H9 (cell line): ENCODE data around the gene HOXA7. TPM values are rescaled to one million over a fixed set of nuclear protein-coding genes. Genes with fewer than 3 reads are reported as not detected.

Experiments used
- DNase-seq: peaks from one replicate; pipeline ENCODE4 v3.0.0-alpha.2; 2017
- H2AFZ ChIP-seq: one replicate; pipeline ENCODE4 v1.6.1; 2013; ENCODE audit warnings: mild to moderate bottlenecking, low read length, control low read depth, moderate library complexity
- H2AK5ac ChIP-seq: 2 replicates; pipeline ENCODE4 v1.6.1; 2013; ENCODE audit warnings: low read length, control low read depth, mixed read lengths; ENCODE audit not compliant: insufficient read length
- H2BK120ac ChIP-seq: one replicate; pipeline ENCODE4 v1.6.1; 2013; ENCODE audit warnings: low read depth, mild to moderate bottlenecking, low read length, control low read depth, inconsistent platforms; ENCODE audit not compliant: poor library complexity, severe bottlenecking
- H2BK12ac ChIP-seq: 2 replicates; pipeline ENCODE4 v1.6.1; 2013; ENCODE audit warnings: low read length, control low read depth, mixed read lengths, low read depth; ENCODE audit not compliant: insufficient read length
- H2BK15ac ChIP-seq: 2 replicates; pipeline ENCODE4 v1.6.1; 2013; ENCODE audit warnings: low read depth, low read length, control low read depth
- H2BK20ac ChIP-seq: one replicate; pipeline ENCODE4 v1.6.1; 2013; ENCODE audit warnings: low read depth, mild to moderate bottlenecking, low read length, control low read depth, inconsistent platforms; ENCODE audit not compliant: poor library complexity, severe bottlenecking
- H2BK5ac ChIP-seq: 2 replicates; pipeline ENCODE4 v1.6.1; 2013; ENCODE audit warnings: low read length, control low read depth, mixed read lengths; ENCODE audit not compliant: insufficient read length
- H3K14ac ChIP-seq: 2 replicates; pipeline ENCODE4 v1.6.1; 2013; ENCODE audit warnings: low read length, control low read depth; ENCODE audit not compliant: insufficient read depth
- H3K18ac ChIP-seq: 2 replicates; pipeline ENCODE4 v1.6.1; 2013; ENCODE audit warnings: low read depth, mild to moderate bottlenecking, mixed read lengths, low read length, control low read depth; ENCODE audit not compliant: insufficient read length
- H3K23ac ChIP-seq: 2 replicates; pipeline ENCODE4 v1.6.1; 2013; ENCODE audit warnings: low read length, control low read depth, mixed read lengths, low read depth; ENCODE audit not compliant: insufficient read length
- H3K23me2 ChIP-seq: 2 replicates; pipeline ENCODE4 v1.6.1; 2013; ENCODE audit warnings: low read depth, mild to moderate bottlenecking, mixed read lengths, low read length, control low read depth; ENCODE audit not compliant: insufficient read length, poor library complexity, severe bottlenecking
- H3K27ac ChIP-seq: 2 replicates; pipeline ENCODE4 v1.5.1; 2013; ENCODE audit warnings: low read length, control low read depth, mixed read lengths, low read depth; ENCODE audit not compliant: insufficient read length
- H3K27me3 ChIP-seq: 2 replicates; pipeline ENCODE4 v1.6.1; 2013; ENCODE audit warnings: low read length, control low read depth, inconsistent platforms; ENCODE audit not compliant: insufficient read depth
- H3K4ac ChIP-seq: 2 replicates; pipeline ENCODE4 v1.6.1; 2013; ENCODE audit warnings: low read depth, mild to moderate bottlenecking, control low read depth, inconsistent platforms, low read length, moderate library complexity
- H3K4me1 ChIP-seq: 2 replicates; pipeline ENCODE4 v1.6.1; 2013; ENCODE audit warnings: low read length, control low read depth, inconsistent platforms; ENCODE audit not compliant: insufficient read depth
- H3K4me2 ChIP-seq: 2 replicates; pipeline ENCODE4 v1.6.1; 2013; ENCODE audit warnings: low read length, control low read depth, mixed read lengths; ENCODE audit not compliant: insufficient read length, insufficient read depth
- H3K56ac ChIP-seq: 2 replicates; pipeline ENCODE4 v1.6.1; 2013; ENCODE audit warnings: low read depth, mild to moderate bottlenecking, mixed read lengths, low read length, control low read depth; ENCODE audit not compliant: insufficient read length
- H3K79me1 ChIP-seq: 2 replicates; pipeline ENCODE4 v1.6.1; 2013; ENCODE audit warnings: low read depth, mild to moderate bottlenecking, moderate library complexity, low read length, control low read depth, inconsistent platforms; ENCODE audit not compliant: insufficient read depth, poor library complexity, severe bottlenecking
- H3K79me2 ChIP-seq: 2 replicates; pipeline ENCODE4 v1.6.1; 2013; ENCODE audit warnings: low read length, control low read depth, inconsistent platforms; ENCODE audit not compliant: insufficient read depth
- H3K9ac ChIP-seq: 2 replicates; pipeline ENCODE4 v1.6.1; 2013; ENCODE audit warnings: low read length, control low read depth, mixed read lengths; ENCODE audit not compliant: insufficient read length; ENCODE audit errors: extremely low read depth
- H3K9me3 ChIP-seq: one replicate; pipeline ENCODE4 v1.6.1; 2013; ENCODE audit warnings: low read depth, low read length, inconsistent platforms; ENCODE audit not compliant: control insufficient read depth
- H3T11ph ChIP-seq: one replicate; pipeline ENCODE4 v1.6.1; 2013; ENCODE audit warnings: mild to moderate bottlenecking, low read length, control low read depth, inconsistent platforms
- H4K20me1 ChIP-seq: one replicate; pipeline ENCODE4 v1.6.1; 2013; ENCODE audit not compliant: control insufficient read depth, insufficient read length, insufficient read depth
- H4K5ac ChIP-seq: 2 replicates; pipeline ENCODE4 v1.6.1; 2013; ENCODE audit warnings: low read depth, mild to moderate bottlenecking, mixed read lengths, low read length, control low read depth; ENCODE audit not compliant: insufficient read length
- H4K8ac ChIP-seq: replicated peaks from 2 replicates; pipeline ENCODE4 v1.6.1; 2013; ENCODE audit warnings: low read length, control low read depth, mixed read lengths, low read depth; ENCODE audit not compliant: insufficient read length
- H4K91ac ChIP-seq: 2 replicates; pipeline ENCODE4 v1.6.1; 2013; ENCODE audit warnings: low read depth, mild to moderate bottlenecking, moderate library complexity, mixed read lengths, low read length, control low read depth; ENCODE audit not compliant: insufficient read length
- H3K27ac Mint-ChIP-seq, 3 experiments: 2 replicates in 2 of 3; 3 replicates in 1 of 3; pipeline ENCODE4 v1.8.0; 2020 to 2021; ENCODE audit warnings: mixed read lengths in 3 of 3, mild to moderate bottlenecking in 1 of 3, moderate library complexity in 1 of 3
- H3K27me3 Mint-ChIP-seq: 2 replicates; pipeline ENCODE4 v1.8.0; 2021; ENCODE audit warnings: low read depth, mild to moderate bottlenecking, moderate library complexity, mixed read lengths
- H3K36me3 Mint-ChIP-seq, 3 experiments: 2 replicates in 2 of 3; 3 replicates in 1 of 3; pipeline ENCODE4 v1.8.0; 2020 to 2021; ENCODE audit warnings: low read depth in 3 of 3, mixed read lengths in 3 of 3; ENCODE audit not compliant: insufficient read depth in 1 of 3
- H3K4me1 Mint-ChIP-seq, 2 experiments: 2 replicates each; pipeline ENCODE4 v1.8.0; 2020; ENCODE audit warnings: mixed read lengths in 2 of 2
- H3K4me3 Mint-ChIP-seq, 2 experiments: 2 replicates in 1 of 2; 3 replicates in 1 of 2; pipeline ENCODE4 v1.8.0; 2020 to 2021; ENCODE audit warnings: mild to moderate bottlenecking in 2 of 2, mixed read lengths in 2 of 2, moderate library complexity in 1 of 2
- H3K9me3 Mint-ChIP-seq, 2 experiments: 2 replicates in 1 of 2; 3 replicates in 1 of 2; pipeline ENCODE4 v1.8.0; 2020; ENCODE audit warnings: mild to moderate bottlenecking in 2 of 2, mixed read lengths in 2 of 2, moderate library complexity in 1 of 2
- CTCF ChIP-seq: fragments of 200-600 bp; sonication (generic); conservative IDR thresholded peaks from 3 replicates; pipeline ENCODE4 v1.8.0; 2021; ENCODE audit warnings: antibody characterized with exemption, mild to moderate bottlenecking
- WGBS: extraction: QIAGEN DNeasy Blood & Tissue Kit; methylation state at CpG from one replicate; pipeline ENCODE4 v1.1.7; 2013; ENCODE audit warnings: missing lambda C conversion rate, low lambda C conversion rate, mixed read lengths; ENCODE audit not compliant: insufficient read length; ENCODE audit errors: extremely low coverage; 5-methylcytosine and 5-hydroxymethylcytosine counted together
- total RNA-seq: library from RNA; stranded (reverse); gene quantifications from 2 replicates; pipeline ENCODE4 v1.2.1, GENCODE V29; 2021

Gene HOXA7
- total RNA-seq, 1 experiment from 2014 or later = not detected

- no peak overlapping the region for H2BK5ac ChIP-seq
- H3K4me2 ChIP-seq = no peak overlapping the region
- H2BK20ac ChIP-seq = no peak overlapping the region
- no peaks in the 10 kb centered on the region for H3K9me3 ChIP-seq
- no peak overlapping the region for H3K9ac ChIP-seq
- H3K27ac ChIP-seq = no peak overlapping the region
- no peak overlapping the region for H2BK12ac ChIP-seq
- peak; percentile 53 for DNase-seq
- no peaks in the 10 kb centered on the region for H3K4me1 ChIP-seq
- no peak overlapping the region for H2BK120ac ChIP-seq
- no peaks in the 10 kb centered on the region for H4K20me1 ChIP-seq
- no peak overlapping the region for H3T11ph ChIP-seq
- Mint-ChIP-seq H3K27me3 (peaks cover 100% of the 10 kb centered on the region), H3K36me3 (peaks cover 0 to 2% (median 0%) of the 10 kb centered on the region in 3 experiments; a peak in 3 of 7 replicates), H3K4me3 (peak overlapping the region in 1 of 2 experiments; percentile 73; a peak in 1 of 5 replicates), H3K4me1 (peaks cover 17 to 46% of the 10 kb centered on the region in 2 experiments), H3K9me3 (peaks cover 1 to 14% of the 10 kb centered on the region in 2 experiments; a peak in 3 of 5 replicates), H3K27ac (no peak overlapping the region)
- no peak overlapping the region for H3K4ac ChIP-seq
- no peak overlapping the region for H2AK5ac ChIP-seq
- H3K56ac ChIP-seq = no peak overlapping the region
- peaks cover 97% of the 10 kb centered on the region for H3K27me3 ChIP-seq
- no peak overlapping the region for H4K5ac ChIP-seq
- no peak overlapping the region for H3K14ac ChIP-seq
- H4K8ac ChIP-seq = no peak overlapping the region
- no peak overlapping the region for H2AFZ ChIP-seq
- no peaks in the 10 kb centered on the region for H3K79me1 ChIP-seq
- no CpG with 5 or more reads among the region's 46 CpGs for WGBS
- no peak overlapping the region for H3K23ac ChIP-seq
- H3K79me2 ChIP-seq = no peaks in the 10 kb centered on the region
- no peak overlapping the region for H2BK15ac ChIP-seq
- TF ChIP-seq CTCF = no peak
- H3K18ac ChIP-seq = no peak overlapping the region
- H3K23me2 ChIP-seq = no peaks in the 10 kb centered on the region
- H4K91ac ChIP-seq = no peak overlapping the region
These were observed 31.3 kb upstream of the HOXA7 start for GRCh38 chr7:27187475-27188385.
